A549 (cell line): ENCODE data around the gene ZNF384. TPM values are rescaled to one million over a fixed set of nuclear protein-coding genes. Genes with fewer than 3 reads are reported as not detected.

ENCODE experiments used
- ATAC-seq, 2 experiments: fragments of 200-7000 bp in 1 of 2; fragments of >200 bp in 1 of 2; cut with Nextera tagmentation in 1 of 2; cut with Tn5 transposase in 1 of 2; 3 replicates each; pipeline versions ENCODE4 v1.8.0 to v1.9.1; 2018 to 2020; ENCODE audit warnings: mild to moderate bottlenecking in 1 of 2, moderate library complexity in 1 of 2
- CTCF ChIA-PET: fragments of 300-600 bp; sonication (Branson Sonifier 250); formaldehyde crosslinking; extraction: SDS; loops from one replicate; lab custom pipeline; 2021; ENCODE audit warnings: antibody characterized with exemption, inconsistent platforms; lab: Yijun Ruan, JAX
- POLR2A ChIA-PET: fragments of 350-600 bp; formaldehyde crosslinking; extraction: SDS; loops from one replicate; lab custom pipeline; 2021; ENCODE audit warnings: antibody characterized with exemption, inconsistent platforms; lab: Yijun Ruan, JAX
- DNase-seq, 2 experiments: peaks; one replicate each; pipeline versions ENCODE4 v3.0.0 to v3.0.0-alpha.2; 2011 to 2016; ENCODE audit warnings: low read depth in 1 of 2, low spot score in 1 of 2
- FAIRE-seq: peaks from 2 replicates; lab custom pipeline; 2011; peaks lifted over from hg19 to GRCh38; lab: Jason Lieb, UNC
- H3K27ac ChIP-seq, 2 experiments: fragments of >200 bp; sonication (Bioruptor Twin); formaldehyde crosslinking; 3 replicates each; pipeline ENCODE4 v1.5.1; 2016 to 2017
- H3K4me1 ChIP-seq: fragments of >200 bp; sonication (Bioruptor Twin); formaldehyde crosslinking; 3 replicates; pipeline ENCODE4 v1.6.1; 2016
- H3K4me2 ChIP-seq: fragments of >200 bp; sonication (Bioruptor Twin); formaldehyde crosslinking; 3 replicates; pipeline ENCODE4 v1.6.1; 2016
- H3K4me3 ChIP-seq: fragments of >200 bp; sonication (Bioruptor Twin); formaldehyde crosslinking; 3 replicates; pipeline ENCODE4 v1.5.1; 2016
- H3K9me3 ChIP-seq: fragments of >200 bp; sonication (Bioruptor Twin); formaldehyde crosslinking; 3 replicates; pipeline ENCODE4 v1.6.1; 2016
- BHLHE40 ChIP-seq: IDR thresholded peaks from 2 replicates; pipeline ENCODE4 v1.6.1; 2012; ENCODE audit warnings: low read depth, low read length, inconsistent platforms
- CHD2 ChIP-seq: fragments of 150-350 bp; IDR thresholded peaks from 2 replicates; pipeline ENCODE4 v1.6.1; 2014; ENCODE audit warnings: low read length; ENCODE audit not compliant: partially characterized antibody
- CHD4 ChIP-seq: fragments of 200-600 bp; sonication (generic); IDR thresholded peaks from 2 replicates; pipeline ENCODE4 v1.6.1; 2016; ENCODE audit warnings: antibody characterized with exemption, mild to moderate bottlenecking, borderline replicate concordance
- EP300 ChIP-seq, 2 experiments: fragments of >200 bp; sonication (Bioruptor Twin); formaldehyde crosslinking; IDR thresholded peaks; 2 replicates in 1 of 2; 3 replicates in 1 of 2; pipeline ENCODE4 v1.6.1; 2016 to 2017
- ESRRA ChIP-seq: fragments of 150-350 bp; IDR thresholded peaks from 2 replicates; pipeline ENCODE4 v1.6.1; 2014; ENCODE audit warnings: mild to moderate bottlenecking, low read length, borderline replicate concordance
- FOSB ChIP-seq: fragments of 250-450 bp; sonication (Bioruptor Pico); IDR thresholded peaks from 2 replicates; pipeline ENCODE4 v1.5.0; 2020; ENCODE audit warnings: mild to moderate bottlenecking, moderate library complexity
- FOXS1 ChIP-seq: fragments of 250-450 bp; sonication (Bioruptor Pico); IDR thresholded peaks from 2 replicates; pipeline ENCODE4 v1.5.0; 2020; ENCODE audit warnings: mild to moderate bottlenecking, moderate library complexity
- HOXA7 ChIP-seq: fragments of 250-450 bp; sonication (Bioruptor Pico); IDR thresholded peaks from 2 replicates; pipeline ENCODE4 v1.5.0; 2020; ENCODE audit warnings: mild to moderate bottlenecking, moderate library complexity
- JUNB ChIP-seq: fragments of >200 bp; sonication (Bioruptor Twin); formaldehyde crosslinking; IDR thresholded peaks from 2 replicates; pipeline ENCODE4 v1.6.1; 2016
- KDM1A ChIP-seq: fragments of 200-600 bp; sonication (generic); IDR thresholded peaks from 2 replicates; pipeline ENCODE4 v1.6.1; 2016; ENCODE audit warnings: low read depth, mild to moderate bottlenecking
- MAFK ChIP-seq: fragments of 450-650 bp; IDR thresholded peaks from 2 replicates; pipeline ENCODE4 v1.6.1; 2014; ENCODE audit not compliant: partially characterized antibody
- NPAS2 ChIP-seq: fragments of 250-450 bp; sonication (Bioruptor Pico); IDR thresholded peaks from 2 replicates; pipeline ENCODE4 v1.8.0; 2022; ENCODE audit warnings: mild to moderate bottlenecking, moderate library complexity, borderline replicate concordance
- POLR2AphosphoS2 ChIP-seq: conservative IDR thresholded peaks from 2 replicates; pipeline ENCODE4 v1.6.1; 2012; ENCODE audit warnings: low read length, improper control_type of control experiment, inconsistent platforms
- RCOR1 ChIP-seq: fragments of 150-350 bp; IDR thresholded peaks from 2 replicates; pipeline ENCODE4 v1.6.1; 2014; ENCODE audit warnings: antibody characterized with exemption, low read length, low read depth
- ZC3H11A ChIP-seq: fragments of 450-650 bp; IDR thresholded peaks from 2 replicates; pipeline ENCODE4 v1.6.1; 2014; ENCODE audit warnings: antibody characterized with exemption, mild to moderate bottlenecking
- ZNF302 ChIP-seq: fragments of 250-450 bp; sonication (Bioruptor Pico); IDR thresholded peaks from 2 replicates; pipeline ENCODE4 v1.9.0; 2021; ENCODE audit warnings: inconsistent platforms, mild to moderate bottlenecking, moderate library complexity
- WGBS: methylation state at CpG from one replicate; pipeline ENCODE4 v1.1.6; 2017; ENCODE audit errors: missing lambda C conversion rate; 5-methylcytosine and 5-hydroxymethylcytosine counted together
- polyA plus RNA-seq, 4 experiments: library from polyadenylated mRNA; depleted of rRNA in 3 of 4; stranded (reverse); fragments of >200 nt; fragmentation: RNase III in 1 of 4; extraction: RNeasy Plus Mini Kit Qiagen cat#74134 plus additional on column Dnase treatment in 1 of 4; gene quantifications; 2 replicates in 3 of 4; 3 replicates in 1 of 4; pipeline ENCODE4 v1.2.3, GENCODE V29; 2011 to 2017
- TF ChIP-seq, protein P1 (sequence below): IDR thresholded peaks from 2 replicates; pipeline ENCODE4 v1.6.1; 2012
- TF ChIP-seq, protein P2 (sequence below): fragments of 200-600 bp; sonication (generic); IDR thresholded peaks from 2 replicates; pipeline ENCODE4 v1.6.1; 2016; ENCODE audit warnings: antibody characterized with exemption, mild to moderate bottlenecking, moderate library complexity
- TF ChIP-seq, protein P3 (sequence below): fragments of 150-350 bp; IDR thresholded peaks from 2 replicates; pipeline ENCODE4 v1.6.1; 2014; ENCODE audit warnings: low read depth, mild to moderate bottlenecking, low read length
- TF ChIP-seq, protein P4 (sequence below): fragments of >200 bp; sonication (Bioruptor Twin); formaldehyde crosslinking; IDR thresholded peaks from 3 replicates; pipeline ENCODE4 v1.5.1; 2016
- TF ChIP-seq, protein P5 (sequence below): fragments of >200 bp; sonication (Bioruptor Twin); formaldehyde crosslinking; IDR thresholded peaks from 3 replicates; pipeline ENCODE4 v1.6.1; 2016

Gene ZNF384
- polyA plus RNA-seq, 2 of the 4 experiments (the other 2 are of a cell fraction), result 59.6 to 79.8 TPM

DNA sequence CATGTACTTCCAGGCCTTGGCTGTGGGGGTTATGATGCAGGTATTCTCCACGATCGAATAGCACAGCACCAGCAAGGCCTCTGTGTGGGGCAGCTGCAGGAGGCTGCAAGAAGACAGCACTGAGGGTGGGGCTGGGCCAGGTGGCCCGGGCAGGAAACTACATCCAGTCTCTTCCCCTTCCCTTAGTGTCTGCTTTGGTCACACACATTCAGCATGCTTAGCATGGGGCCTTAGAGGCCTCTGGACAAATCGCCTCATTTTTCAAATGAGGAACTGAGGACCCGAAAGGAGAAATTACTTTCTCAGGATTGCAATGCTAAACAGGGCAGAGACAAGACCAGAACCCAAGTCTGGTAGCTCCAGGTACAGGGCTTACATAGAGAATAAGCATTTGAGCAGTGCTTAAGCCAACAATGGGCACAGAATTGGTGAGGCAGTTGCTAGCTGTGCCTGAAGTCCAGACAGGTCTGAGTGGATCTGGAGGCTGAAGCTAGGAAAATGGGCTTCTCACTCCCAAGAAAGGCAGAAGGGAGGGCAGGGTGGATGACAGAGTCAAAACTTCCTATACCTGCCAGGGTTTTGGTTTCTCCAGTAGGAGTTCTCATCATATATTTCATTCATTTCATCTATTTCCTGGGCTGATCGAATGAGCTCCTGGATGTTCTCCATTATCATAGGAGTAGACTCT is 45.5 kb downstream of the ZNF384 start:
- ChIA-PET POLR2A (interaction anchor here (0.6 kb wide), 1 partner anchor 46 kb away, joined by 9 read pairs; the partner anchor contains the start of gene ZNF384), CTCF (interaction anchor here (1.1 to 1.7 kb wide), 7 partner anchors 9 to 193 kb away, joined by 3 to 5 read pairs (median 4); partner anchors contain the start of gene MLF2)
- WGBS, result 34% methylated on average over 6 of the region's 6 CpGs
- TF ChIP-seq CHD4, result no peak
- no peak for TF ChIP-seq ESRRA
- TF ChIP-seq, protein P1, sequence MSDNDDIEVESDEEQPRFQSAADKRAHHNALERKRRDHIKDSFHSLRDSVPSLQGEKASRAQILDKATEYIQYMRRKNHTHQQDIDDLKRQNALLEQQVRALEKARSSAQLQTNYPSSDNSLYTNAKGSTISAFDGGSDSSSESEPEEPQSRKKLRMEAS, result no peak
- TF ChIP-seq FOSB (CRISPR knock-in tag), result no peak
- ATAC-seq, result no peak
- no peak for DNase-seq
- FAIRE-seq, result no peak
- Histone ChIP-seq H3K4me1 (no peaks in the 10 kb centered on the region), H3K4me3 (no peak overlapping the region), H3K27ac (no peak overlapping the region), H3K9me3 (peaks cover 40% of the 10 kb centered on the region), H3K4me2 (no peak overlapping the region)

DNA sequence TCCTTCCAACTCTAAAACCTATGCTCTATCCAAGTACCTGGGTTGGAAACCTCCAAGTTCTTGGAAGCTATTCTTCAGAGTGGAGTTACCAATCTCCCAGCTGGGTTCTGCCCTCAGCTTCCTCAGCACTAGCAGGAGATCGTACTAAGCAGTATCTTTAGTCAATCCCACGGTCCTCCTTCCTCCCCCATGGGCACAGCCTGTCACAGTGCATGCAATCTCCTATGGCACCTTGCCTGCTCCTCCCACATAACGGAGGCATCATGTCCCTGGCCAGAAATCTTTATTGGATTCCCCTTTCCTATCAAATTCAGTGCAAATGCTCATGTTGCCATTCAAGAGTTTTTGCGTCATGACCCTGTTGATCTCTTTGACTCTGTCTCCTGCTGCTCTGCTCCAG is 48.0 kb downstream of the ZNF384 start:
- Histone ChIP-seq H3K9me3 (peaks cover 28% of the 10 kb centered on the region), H3K4me3 (no peak overlapping the region), H3K4me2 (no peak overlapping the region), H3K4me1 (peaks cover 4% of the 10 kb centered on the region), H3K27ac (no peak overlapping the region)
- ChIA-PET CTCF (interaction anchor here (0.8 to 1.5 kb wide), 5 partner anchors 11 to 112 kb away, joined by 3 to 4 read pairs (median 3); partner anchors contain the start of gene MLF2), POLR2A (no interaction called here)
- WGBS, result 29% methylated on average over 4 of the region's 4 CpGs
- no peak for FAIRE-seq
- TF ChIP-seq MAFK (no peak), JUNB (no peak), RCOR1 (no peak), CHD2 (no peak), BHLHE40 (no peak), CHD4 (no peak), ZC3H11A (no peak), FOXS1 (no peak), KDM1A (no peak), EP300 (IDR thresholded peaks at IDR 0.05) (no peak), ZNF302 (CRISPR knock-in tag) (no peak)
- TF ChIP-seq, protein P2, sequence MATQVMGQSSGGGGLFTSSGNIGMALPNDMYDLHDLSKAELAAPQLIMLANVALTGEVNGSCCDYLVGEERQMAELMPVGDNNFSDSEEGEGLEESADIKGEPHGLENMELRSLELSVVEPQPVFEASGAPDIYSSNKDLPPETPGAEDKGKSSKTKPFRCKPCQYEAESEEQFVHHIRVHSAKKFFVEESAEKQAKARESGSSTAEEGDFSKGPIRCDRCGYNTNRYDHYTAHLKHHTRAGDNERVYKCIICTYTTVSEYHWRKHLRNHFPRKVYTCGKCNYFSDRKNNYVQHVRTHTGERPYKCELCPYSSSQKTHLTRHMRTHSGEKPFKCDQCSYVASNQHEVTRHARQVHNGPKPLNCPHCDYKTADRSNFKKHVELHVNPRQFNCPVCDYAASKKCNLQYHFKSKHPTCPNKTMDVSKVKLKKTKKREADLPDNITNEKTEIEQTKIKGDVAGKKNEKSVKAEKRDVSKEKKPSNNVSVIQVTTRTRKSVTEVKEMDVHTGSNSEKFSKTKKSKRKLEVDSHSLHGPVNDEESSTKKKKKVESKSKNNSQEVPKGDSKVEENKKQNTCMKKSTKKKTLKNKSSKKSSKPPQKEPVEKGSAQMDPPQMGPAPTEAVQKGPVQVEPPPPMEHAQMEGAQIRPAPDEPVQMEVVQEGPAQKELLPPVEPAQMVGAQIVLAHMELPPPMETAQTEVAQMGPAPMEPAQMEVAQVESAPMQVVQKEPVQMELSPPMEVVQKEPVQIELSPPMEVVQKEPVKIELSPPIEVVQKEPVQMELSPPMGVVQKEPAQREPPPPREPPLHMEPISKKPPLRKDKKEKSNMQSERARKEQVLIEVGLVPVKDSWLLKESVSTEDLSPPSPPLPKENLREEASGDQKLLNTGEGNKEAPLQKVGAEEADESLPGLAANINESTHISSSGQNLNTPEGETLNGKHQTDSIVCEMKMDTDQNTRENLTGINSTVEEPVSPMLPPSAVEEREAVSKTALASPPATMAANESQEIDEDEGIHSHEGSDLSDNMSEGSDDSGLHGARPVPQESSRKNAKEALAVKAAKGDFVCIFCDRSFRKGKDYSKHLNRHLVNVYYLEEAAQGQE, result no peak
- TF ChIP-seq, all 56 proteins: peak for 0
- ATAC-seq, result no peak
- no peak for DNase-seq

DNA sequence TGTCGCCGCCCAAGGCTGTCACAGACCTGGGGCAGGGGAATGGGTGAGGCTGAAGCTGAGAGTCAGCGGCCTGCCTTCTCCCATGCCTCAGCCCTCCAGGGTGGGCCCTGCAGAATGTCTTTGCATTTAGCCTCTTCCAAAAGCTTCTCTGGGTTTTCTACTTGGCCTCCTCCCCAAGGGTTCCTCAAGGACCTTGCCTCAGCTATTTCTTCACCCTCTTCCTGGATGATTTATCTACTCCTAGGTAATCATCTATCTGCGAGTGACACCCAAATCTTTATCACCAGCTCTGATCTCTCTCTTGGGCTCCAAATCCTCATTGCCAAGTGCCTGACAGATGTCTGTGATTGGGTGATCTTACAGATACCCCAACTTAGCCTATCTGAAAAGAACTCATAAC is 48.7 kb downstream of the ZNF384 start:
- ATAC-seq, result no peak
- Histone ChIP-seq H3K9me3 (peaks cover 28% of the 10 kb centered on the region), H3K4me2 (no peak overlapping the region), H3K4me3 (no peak overlapping the region), H3K4me1 (peaks cover 10% of the 10 kb centered on the region), H3K27ac (no peak overlapping the region)
- no peak for DNase-seq
- 81% methylated on average over 4 of the region's 4 CpGs for WGBS
- ChIA-PET CTCF (interaction anchor here (0.8 to 1.5 kb wide), 4 partner anchors 11 to 113 kb away, joined by 3 to 4 read pairs (median 3); partner anchors contain the start of gene MLF2), POLR2A (no interaction called here)
- FAIRE-seq, result no peak
- TF ChIP-seq HOXA7 (CRISPR knock-in tag) (no peak), POLR2AphosphoS2 (no peak), JUNB (no peak), NPAS2 (CRISPR knock-in tag) (no peak)
- TF ChIP-seq, protein P3, sequence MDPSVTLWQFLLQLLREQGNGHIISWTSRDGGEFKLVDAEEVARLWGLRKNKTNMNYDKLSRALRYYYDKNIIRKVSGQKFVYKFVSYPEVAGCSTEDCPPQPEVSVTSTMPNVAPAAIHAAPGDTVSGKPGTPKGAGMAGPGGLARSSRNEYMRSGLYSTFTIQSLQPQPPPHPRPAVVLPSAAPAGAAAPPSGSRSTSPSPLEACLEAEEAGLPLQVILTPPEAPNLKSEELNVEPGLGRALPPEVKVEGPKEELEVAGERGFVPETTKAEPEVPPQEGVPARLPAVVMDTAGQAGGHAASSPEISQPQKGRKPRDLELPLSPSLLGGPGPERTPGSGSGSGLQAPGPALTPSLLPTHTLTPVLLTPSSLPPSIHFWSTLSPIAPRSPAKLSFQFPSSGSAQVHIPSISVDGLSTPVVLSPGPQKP, result no peak
- TF ChIP-seq, protein P4, sequence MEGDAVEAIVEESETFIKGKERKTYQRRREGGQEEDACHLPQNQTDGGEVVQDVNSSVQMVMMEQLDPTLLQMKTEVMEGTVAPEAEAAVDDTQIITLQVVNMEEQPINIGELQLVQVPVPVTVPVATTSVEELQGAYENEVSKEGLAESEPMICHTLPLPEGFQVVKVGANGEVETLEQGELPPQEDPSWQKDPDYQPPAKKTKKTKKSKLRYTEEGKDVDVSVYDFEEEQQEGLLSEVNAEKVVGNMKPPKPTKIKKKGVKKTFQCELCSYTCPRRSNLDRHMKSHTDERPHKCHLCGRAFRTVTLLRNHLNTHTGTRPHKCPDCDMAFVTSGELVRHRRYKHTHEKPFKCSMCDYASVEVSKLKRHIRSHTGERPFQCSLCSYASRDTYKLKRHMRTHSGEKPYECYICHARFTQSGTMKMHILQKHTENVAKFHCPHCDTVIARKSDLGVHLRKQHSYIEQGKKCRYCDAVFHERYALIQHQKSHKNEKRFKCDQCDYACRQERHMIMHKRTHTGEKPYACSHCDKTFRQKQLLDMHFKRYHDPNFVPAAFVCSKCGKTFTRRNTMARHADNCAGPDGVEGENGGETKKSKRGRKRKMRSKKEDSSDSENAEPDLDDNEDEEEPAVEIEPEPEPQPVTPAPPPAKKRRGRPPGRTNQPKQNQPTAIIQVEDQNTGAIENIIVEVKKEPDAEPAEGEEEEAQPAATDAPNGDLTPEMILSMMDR, result no peak
- TF ChIP-seq, protein P5, sequence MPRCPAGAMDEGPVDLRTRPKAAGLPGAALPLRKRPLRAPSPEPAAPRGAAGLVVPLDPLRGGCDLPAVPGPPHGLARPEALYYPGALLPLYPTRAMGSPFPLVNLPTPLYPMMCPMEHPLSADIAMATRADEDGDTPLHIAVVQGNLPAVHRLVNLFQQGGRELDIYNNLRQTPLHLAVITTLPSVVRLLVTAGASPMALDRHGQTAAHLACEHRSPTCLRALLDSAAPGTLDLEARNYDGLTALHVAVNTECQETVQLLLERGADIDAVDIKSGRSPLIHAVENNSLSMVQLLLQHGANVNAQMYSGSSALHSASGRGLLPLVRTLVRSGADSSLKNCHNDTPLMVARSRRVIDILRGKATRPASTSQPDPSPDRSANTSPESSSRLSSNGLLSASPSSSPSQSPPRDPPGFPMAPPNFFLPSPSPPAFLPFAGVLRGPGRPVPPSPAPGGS, result no peak
